ENCODE data around the gene TMEM252. TPM values are rescaled to one million over a fixed set of nuclear protein-coding genes. Genes with fewer than 3 reads are reported as not detected.

Gene TMEM252
- total RNA-seq, 1 donor from 2014 or later: not detected

DNA sequence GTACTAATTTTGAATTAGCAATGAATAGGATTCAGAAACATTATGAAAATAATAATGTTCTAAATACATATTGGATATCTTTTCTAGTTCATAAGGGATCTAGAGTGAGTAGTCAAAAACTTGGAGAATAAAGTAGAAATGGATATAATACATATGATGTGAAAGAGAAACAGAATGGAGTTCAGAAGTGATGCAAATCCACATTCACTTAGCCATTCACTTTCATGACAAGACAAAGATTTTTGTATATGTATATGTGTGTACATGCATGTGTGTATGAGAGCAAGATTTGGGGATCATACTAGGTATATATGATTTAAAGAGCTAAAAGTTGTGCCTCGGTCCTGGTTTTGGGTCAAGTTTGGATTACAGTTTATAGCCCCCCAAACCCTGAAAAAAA, 34.1 kb downstream of the TMEM252 start:
- intact Hi-C loops (cut with DNase I): loop anchor here (5.0 to 10.0 kb wide), 2 partner anchors 61 to 152 kb away; partner anchors contain the start of gene PGM5
- DNase-seq (ENCODE audit: low spot score): no peak

DNA sequence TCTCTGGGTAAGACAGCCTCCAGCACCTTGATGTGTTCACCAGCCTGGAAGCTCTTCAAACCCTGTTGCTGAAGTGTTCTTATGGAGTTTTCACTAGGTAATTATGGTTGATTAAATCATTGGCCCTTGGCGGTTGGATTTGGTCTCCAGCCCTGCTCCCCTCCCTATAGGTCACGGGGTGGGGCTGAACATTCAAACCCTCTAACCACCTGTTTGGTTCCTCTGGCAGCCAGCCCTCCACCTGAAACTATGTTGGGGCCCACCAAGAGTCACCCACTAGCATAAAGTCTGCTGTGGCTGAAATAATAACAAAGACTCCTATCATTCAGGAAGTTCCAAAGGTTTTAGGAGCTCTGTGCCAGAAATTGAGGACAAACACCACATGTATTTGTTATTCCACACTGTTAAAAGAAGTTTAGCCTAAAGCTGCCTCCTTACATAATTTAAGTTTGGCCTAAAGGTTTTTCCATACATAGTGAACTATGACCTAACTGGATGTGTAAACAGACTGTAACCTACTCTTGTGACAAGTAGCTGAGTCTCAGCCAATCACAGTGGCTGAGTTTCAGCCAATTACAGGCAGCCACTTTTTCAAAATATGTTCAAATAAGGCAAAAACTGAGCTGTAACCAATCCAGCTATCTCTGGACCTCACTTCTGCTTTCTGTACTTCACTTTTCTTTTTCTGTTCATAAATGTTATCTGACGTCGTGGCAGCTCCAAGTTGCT, 34.8 kb downstream of the TMEM252 start:
- intact Hi-C loops (cut with DNase I): loop anchor here (5.0 to 10.0 kb wide), 2 partner anchors 61 to 151 kb away; partner anchors contain the start of gene PGM5
- DNase-seq (ENCODE audit: low spot score): no peak

DNA sequence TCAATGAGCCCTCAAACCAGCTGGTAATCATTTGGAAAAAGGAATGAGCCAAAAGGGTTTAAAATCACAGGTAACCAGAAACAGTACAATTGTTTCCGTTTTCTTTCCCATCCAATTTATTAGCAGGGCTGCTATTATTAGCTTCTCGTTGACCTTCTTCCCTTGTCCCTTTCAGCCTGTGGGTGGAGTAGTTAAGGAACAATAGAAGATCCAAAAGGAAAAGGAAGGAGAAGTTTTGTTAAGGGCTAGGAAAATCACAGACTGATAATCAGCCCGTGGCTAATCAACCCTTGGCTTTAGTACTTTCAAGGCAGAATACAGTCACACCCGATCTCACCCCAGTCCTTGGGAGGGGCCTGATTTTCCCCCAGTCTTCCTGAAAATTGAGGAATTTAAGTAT, 38.4 kb downstream of the TMEM252 start:
- no peak for DNase-seq (ENCODE audit: low spot score)
- intact Hi-C loops (cut with DNase I): loop anchor here (5.0 to 10.0 kb wide), 3 partner anchors 40 to 147 kb away; partner anchors contain the start of gene PGM5

DNA sequence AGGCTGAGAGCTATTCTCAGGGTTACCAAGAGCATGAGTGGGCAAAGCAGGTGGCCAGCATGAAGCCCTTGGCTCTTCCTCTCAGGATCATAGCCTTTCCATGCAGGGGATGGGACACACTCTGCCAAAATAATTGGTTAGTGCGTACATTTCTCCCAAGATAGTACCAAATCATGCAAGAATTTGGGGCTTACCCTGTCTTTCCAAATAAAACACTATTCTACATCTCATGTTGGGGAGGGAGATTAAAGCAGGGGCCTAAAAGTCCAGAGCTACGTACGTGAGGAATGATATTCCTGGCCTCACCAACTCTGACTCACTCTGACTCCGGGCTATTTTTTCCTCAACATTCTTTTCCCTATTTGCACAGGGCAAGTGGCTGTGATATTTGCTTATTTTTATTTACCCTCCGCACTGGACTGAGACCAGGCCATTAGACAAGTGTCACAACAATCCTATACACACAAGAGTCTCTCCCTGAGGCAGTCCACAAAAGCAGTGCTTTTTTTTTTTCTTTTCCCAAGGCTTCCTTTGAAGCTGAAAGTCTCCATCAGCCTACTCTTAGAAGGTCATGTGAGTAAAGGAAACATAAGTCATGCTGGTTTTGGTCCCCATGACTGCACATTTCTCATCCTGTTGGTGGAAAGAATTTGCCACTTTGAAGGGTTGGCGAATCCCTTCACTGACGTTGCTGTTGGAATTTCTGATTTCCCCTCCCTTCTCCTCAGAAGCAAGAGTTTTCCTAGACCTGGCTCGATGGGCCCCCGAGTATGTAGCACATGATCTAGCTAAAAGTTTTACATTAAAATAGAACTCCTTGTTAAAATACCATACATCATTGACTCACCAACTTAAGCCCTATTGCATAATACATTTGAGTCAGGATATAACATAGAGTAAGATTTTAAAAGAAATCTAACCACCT, 40.0 kb downstream of the TMEM252 start:
- DNase-seq (ENCODE audit: low spot score): no peak
- intact Hi-C loops (cut with DNase I): loop anchor here (2.0 to 10.0 kb wide), 4 partner anchors 38 to 146 kb away; partner anchors contain the start of gene PGM5

DNA sequence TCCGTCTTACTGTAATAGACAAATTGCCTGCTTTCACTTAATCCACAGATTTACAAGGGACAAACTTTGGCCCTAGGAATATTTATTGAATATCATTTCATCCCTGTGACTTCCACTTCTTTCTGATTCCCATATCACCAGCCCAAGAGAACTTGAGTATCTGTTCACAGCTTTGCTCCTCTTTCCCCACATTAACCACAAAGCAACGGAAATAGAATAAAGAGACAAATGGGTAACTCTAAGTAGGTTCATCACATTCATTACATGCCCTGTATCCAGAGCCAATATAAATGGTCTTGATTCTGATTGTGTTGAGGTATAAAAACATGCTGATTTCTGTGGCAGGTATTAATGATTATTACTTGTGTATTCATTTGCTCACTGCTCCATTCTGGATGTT, 41.9 kb downstream of the TMEM252 start:
- DNase-seq (ENCODE audit: low spot score): no peak
- intact Hi-C loops (cut with DNase I): no loop called here

DNA sequence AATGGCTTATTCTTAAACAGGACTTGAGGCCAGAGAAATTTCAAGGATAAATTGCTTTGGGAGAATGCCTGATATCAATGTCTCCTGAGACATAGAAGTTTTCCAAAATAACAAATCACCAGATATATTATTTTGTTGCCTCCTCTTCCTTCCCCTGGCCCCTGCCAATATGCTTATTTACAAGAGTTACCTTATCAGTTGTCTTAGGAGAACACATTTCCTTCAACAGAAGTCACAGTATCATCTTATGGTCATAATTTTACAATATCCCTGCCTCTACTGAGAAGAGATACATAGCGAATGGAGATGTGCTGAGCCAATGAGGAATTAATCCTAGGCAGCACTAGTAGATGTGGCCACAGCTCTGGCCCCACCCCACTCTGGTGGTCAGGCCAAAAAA, 43.1 kb downstream of the TMEM252 start:
- no peak for DNase-seq (ENCODE audit: low spot score)
- intact Hi-C loops (cut with DNase I): no loop called here

DNA sequence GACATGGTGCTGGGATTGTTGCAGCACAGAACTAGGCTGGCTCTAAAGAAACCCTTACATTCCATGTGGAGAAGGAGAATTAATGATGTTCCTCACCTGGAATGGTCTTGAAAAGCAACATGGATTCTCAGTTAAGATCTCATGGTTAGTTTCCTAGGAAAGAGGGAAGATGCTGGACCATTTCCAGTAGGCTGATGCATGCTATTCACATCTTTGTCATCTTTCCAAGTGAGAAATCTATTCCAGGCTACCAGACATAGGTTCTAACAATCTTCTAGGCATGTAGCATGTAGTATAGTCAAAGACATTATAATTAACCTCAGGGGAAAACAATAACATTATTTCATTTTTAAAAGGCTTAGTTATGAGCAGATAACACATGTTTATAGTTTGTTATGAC, 44.3 kb downstream of the TMEM252 start:
- DNase-seq (ENCODE audit: low spot score): no peak
- intact Hi-C loops (cut with DNase I): no loop called here

DNA sequence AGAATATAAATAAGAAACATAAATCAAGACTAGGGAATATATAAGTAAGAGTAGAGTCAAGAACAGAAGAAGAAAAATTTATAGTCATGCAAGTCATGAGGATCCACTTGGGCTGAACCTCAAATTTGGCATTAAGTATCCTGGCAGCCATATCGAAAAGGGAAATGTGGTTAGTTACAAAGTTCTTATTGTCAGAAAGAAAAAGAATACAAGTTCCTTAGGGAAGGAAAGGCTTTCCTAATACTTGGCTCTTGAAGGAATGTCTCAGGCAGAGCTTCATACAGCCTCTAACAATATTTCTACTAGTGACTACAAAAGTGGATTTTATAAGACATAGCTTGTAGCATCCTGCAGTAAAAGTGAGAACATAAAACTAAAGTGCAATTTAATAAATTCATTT, 45.4 kb downstream of the TMEM252 start:
- intact Hi-C loops (cut with DNase I): no loop called here
- no peak for DNase-seq (ENCODE audit: low spot score)

DNA sequence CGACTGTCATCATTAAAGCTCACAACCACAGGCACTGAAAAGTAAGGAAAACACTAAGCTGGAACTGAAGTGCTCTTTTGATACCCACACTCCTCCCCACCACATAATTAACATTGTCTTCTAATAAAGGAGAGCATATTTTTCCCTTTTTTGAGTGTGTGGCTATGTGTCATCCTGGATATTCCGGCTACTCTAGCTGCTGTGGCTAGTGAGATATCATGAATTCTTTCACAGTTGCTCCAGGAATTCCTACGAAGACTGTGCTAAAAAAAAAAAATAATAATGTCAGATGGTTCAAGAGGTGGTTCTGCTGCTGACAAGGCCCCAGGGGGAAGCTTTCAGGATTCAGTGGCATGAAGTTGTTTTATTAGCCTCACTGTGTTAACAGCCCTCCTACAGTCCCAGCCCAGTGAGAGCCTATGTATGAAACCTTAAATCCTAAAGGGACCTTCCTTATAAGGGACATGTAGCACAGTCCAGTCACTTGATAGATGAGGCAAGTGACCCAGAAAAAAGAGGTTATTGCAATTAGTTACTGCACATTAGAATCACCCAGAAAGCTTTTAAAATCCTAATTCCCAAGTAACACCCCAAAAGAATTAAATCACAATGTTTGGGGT, 46.6 kb downstream of the TMEM252 start:
- DNase-seq (ENCODE audit: low spot score): no peak
- intact Hi-C loops (cut with DNase I): no loop called here

DNA sequence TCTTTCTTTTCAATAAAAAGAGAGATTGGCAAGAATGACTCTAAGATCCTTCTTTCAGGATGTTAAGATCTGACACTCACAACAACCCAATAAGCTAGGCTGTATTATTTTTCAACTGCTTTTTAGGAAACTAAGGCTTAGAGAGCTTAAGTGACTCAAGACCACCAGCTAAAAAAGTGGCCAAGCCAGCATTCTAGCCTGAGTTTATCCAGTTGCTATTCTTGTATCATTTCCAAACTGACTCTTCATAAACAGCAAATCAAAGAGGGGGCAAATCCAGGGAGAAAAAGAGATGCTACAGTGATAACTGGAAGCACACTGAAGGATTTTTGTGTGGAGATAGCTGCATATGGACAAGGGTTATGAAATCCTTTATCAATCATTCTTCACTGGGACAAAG, 47.1 kb downstream of the TMEM252 start:
- intact Hi-C loops (cut with DNase I): no loop called here
- DNase-seq (ENCODE audit: low spot score): no peak

DNA sequence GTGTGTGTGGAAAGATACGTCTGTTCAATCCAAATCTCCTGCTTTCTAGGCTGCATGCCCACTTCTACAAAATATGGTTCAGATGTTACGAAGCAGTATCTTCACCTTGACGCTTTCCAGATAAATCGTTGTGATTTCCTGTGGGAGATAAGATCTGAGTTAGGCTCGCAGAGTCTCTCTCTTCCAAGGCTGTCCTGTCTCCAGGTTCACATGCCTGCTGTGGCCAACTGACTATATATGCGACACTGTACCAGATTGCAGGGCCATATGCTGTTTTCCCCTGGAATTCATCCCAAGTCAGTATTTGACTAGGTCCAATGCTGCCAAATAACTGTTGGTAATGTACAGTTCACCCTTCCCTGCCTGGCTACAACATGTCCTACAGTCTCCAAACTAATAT, 47.9 kb downstream of the TMEM252 start:
- DNase-seq (ENCODE audit: low spot score): no peak
- intact Hi-C loops (cut with DNase I): no loop called here

DNA sequence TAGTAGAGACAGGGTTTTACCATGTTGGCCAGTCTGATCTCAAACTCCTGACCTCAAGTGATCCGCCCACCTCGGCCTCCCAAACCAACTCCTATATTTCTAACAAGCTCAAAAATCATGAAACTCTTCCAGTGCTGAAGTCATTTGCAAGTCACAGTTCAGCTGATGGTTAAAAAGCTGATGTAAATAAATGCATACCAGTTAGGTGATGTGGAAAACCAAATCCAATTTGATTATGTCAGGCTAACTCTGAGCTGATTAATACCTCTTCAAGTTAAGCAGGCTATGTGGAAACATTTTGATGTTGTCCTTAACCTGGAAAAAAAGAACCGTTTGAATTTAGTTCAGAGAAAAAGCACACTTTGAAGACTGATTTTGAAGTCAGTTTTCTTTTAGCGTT, 51.0 kb downstream of the TMEM252 start:
- intact Hi-C loops (cut with DNase I): no loop called here
- DNase-seq (ENCODE audit: low spot score): no peak

DNA sequence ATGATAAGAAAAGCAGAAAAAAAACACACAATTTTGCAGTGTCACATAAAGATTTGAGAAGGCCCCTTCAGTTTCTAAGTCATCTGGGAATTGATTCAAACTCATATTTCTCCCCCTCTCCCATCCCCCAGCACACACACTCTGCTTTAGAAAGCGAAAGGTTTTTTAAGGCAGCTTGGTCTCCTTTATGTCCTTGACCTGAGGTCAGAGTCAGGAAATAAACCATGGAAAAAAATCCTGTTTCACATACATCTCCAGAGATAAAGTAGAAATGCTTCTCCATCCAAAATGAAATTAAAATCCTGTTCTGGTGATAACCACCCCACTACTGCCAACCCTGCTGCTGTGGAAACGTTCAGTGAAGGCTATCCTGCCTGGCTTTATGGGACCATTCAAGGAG, 52.6 kb downstream of the TMEM252 start:
- no peak for DNase-seq (ENCODE audit: low spot score)
- intact Hi-C loops (cut with DNase I): no loop called here

Other genes starting within 250 kb of the TMEM252 start
- not detected for gene FOXD4L3, start 238.0 kb downstream of the TMEM252 start, total RNA-seq
- gene PGM5, start 184.3 kb downstream of the TMEM252 start, total RNA-seq: 191 TPM
- 27.1 TPM for gene PIP5K1B, start 164.4 kb upstream of the TMEM252 start, total RNA-seq

Data from cardiac septum (tissue), 1 donor.